ENCODE results near the gene RAB44. TPM values are rescaled to one million over a fixed set of nuclear protein-coding genes. Genes with fewer than 3 reads are reported as not detected.

RAB44 gene
- total and polyA plus RNA-seq, 2 of the 13 experiments (the other 11 are each of a cell fraction or from before 2014, with no cell fraction given), result not detected

DNA sequence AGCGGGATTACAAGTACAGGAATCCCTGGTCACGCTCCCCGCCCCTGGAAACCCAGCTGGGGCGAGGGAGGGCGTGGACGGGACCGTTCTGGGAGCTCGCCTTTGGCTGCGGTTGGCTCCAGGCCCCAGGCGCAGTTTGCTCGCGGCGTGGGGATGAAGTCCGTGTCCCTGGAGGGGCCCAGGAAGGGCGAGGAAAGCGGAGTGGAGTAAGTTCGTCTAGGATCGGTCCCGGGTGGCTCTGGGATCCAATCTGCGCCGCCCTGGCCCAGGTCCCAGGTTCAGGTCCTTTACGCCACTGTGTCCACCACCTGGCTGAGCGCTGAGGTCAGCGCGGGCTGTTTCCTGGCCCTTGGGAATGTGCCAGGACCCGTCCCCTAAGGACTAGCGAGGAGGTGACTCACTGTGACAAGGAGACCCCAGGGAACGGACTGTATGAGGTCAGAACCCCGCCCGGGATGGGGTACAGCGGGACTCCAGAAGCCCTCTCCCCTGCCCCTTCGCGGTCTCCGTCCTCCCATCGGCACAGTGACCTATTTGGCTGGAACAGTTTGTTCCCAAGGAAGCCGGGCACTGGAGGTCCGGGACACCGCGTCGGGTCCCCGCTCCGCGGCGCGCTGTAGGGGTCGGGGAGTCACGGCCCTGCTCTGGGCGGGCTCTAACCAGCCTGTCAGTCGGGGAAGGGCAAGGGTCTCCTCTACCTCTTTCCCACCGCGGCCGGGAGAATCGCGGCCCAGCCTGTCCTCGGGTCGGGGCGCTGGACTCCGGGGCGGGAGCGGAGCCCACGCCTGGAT is 18.4 kb upstream of the RAB44 start (continued):
- TF ChIP-seq POLR2G (IDR thresholded peaks at IDR 0.05; ENCODE audit: low read depth, low read length) (0 out of 2 replicates have a peak, but pooled peaks have one; percentile 8), PRMT3 (CRISPR knock-in tag; IDR thresholded peaks at IDR 0.05; ENCODE audit: borderline replicate concordance, low read depth) (no peak), ZNF552 (CRISPR knock-in tag; IDR thresholded peaks at IDR 0.05; ENCODE audit: borderline replicate concordance) (no peak), ZNF75D (CRISPR knock-in tag; IDR thresholded peaks at IDR 0.05; ENCODE audit: borderline replicate concordance) (0 out of 2 replicates have a peak, but pooled peaks have one; percentile 93), GLI4 (CRISPR knock-in tag; IDR thresholded peaks at IDR 0.05; ENCODE audit: borderline replicate concordance) (no peak), MED13 (CRISPR knock-in tag; IDR thresholded peaks at IDR 0.05) (no peak; the same call in 1 of the 2 replicates), NR2F2 (IDR thresholded peaks at IDR 0.05; ENCODE audit: borderline replicate concordance, low read depth) (no peak), JARID2 (CRISPR knock-in tag; IDR thresholded peaks at IDR 0.05; ENCODE audit: insufficient replicate concordance) (no peak), PHF21A (CRISPR knock-in tag; IDR thresholded peaks at IDR 0.05) (peak; percentile 52), RBM39 (IDR thresholded peaks at IDR 0.05; ENCODE audit: low read depth, low read length, poor library complexity, severe bottlenecking) (peak; percentile 7), ZKSCAN8 (CRISPR knock-in tag; IDR thresholded peaks at IDR 0.05; ENCODE audit: borderline replicate concordance) (no peak), ZNF333 (CRISPR knock-in tag; IDR thresholded peaks at IDR 0.05; ENCODE audit: borderline replicate concordance) (no peak), ZNF10 (CRISPR knock-in tag; IDR thresholded peaks at IDR 0.05; ENCODE audit: borderline replicate concordance, low read depth) (no peak), FOXK2 (IDR thresholded peaks at IDR 0.05) (no peak), SRY (CRISPR knock-in tag; IDR thresholded peaks at IDR 0.05) (no peak; the same call in 1 of the 2 replicates), HHEX (CRISPR knock-in tag; IDR thresholded peaks at IDR 0.05) (no peak), ZNF430 (CRISPR knock-in tag; IDR thresholded peaks at IDR 0.05) (no peak), KAT2B (IDR thresholded peaks at IDR 0.05; ENCODE audit: borderline replicate concordance, low read depth, low read length) (no peak)
- TF ChIP-seq, protein P1, sequence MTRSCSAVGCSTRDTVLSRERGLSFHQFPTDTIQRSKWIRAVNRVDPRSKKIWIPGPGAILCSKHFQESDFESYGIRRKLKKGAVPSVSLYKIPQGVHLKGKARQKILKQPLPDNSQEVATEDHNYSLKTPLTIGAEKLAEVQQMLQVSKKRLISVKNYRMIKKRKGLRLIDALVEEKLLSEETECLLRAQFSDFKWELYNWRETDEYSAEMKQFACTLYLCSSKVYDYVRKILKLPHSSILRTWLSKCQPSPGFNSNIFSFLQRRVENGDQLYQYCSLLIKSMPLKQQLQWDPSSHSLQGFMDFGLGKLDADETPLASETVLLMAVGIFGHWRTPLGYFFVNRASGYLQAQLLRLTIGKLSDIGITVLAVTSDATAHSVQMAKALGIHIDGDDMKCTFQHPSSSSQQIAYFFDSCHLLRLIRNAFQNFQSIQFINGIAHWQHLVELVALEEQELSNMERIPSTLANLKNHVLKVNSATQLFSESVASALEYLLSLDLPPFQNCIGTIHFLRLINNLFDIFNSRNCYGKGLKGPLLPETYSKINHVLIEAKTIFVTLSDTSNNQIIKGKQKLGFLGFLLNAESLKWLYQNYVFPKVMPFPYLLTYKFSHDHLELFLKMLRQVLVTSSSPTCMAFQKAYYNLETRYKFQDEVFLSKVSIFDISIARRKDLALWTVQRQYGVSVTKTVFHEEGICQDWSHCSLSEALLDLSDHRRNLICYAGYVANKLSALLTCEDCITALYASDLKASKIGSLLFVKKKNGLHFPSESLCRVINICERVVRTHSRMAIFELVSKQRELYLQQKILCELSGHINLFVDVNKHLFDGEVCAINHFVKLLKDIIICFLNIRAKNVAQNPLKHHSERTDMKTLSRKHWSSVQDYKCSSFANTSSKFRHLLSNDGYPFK (CRISPR knock-in tag; IDR thresholded peaks at IDR 0.05; ENCODE audit: borderline replicate concordance), result peak; percentile 7; the same call in 1 of the 2 replicates
- TF ChIP-seq, protein P2, sequence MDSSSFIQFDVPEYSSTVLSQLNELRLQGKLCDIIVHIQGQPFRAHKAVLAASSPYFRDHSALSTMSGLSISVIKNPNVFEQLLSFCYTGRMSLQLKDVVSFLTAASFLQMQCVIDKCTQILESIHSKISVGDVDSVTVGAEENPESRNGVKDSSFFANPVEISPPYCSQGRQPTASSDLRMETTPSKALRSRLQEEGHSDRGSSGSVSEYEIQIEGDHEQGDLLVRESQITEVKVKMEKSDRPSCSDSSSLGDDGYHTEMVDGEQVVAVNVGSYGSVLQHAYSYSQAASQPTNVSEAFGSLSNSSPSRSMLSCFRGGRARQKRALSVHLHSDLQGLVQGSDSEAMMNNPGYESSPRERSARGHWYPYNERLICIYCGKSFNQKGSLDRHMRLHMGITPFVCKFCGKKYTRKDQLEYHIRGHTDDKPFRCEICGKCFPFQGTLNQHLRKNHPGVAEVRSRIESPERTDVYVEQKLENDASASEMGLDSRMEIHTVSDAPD (CRISPR knock-in tag; IDR thresholded peaks at IDR 0.05), result no peak
- TF ChIP-seq, protein P3, sequence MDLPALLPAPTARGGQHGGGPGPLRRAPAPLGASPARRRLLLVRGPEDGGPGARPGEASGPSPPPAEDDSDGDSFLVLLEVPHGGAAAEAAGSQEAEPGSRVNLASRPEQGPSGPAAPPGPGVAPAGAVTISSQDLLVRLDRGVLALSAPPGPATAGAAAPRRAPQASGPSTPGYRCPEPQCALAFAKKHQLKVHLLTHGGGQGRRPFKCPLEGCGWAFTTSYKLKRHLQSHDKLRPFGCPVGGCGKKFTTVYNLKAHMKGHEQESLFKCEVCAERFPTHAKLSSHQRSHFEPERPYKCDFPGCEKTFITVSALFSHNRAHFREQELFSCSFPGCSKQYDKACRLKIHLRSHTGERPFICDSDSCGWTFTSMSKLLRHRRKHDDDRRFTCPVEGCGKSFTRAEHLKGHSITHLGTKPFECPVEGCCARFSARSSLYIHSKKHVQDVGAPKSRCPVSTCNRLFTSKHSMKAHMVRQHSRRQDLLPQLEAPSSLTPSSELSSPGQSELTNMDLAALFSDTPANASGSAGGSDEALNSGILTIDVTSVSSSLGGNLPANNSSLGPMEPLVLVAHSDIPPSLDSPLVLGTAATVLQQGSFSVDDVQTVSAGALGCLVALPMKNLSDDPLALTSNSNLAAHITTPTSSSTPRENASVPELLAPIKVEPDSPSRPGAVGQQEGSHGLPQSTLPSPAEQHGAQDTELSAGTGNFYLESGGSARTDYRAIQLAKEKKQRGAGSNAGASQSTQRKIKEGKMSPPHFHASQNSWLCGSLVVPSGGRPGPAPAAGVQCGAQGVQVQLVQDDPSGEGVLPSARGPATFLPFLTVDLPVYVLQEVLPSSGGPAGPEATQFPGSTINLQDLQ (CRISPR knock-in tag; IDR thresholded peaks at IDR 0.05), result no peak
